Peyer's patch (tissue), 4 donors: ENCODE data around the gene CDHR2. TPM values are rescaled to one million over a fixed set of nuclear protein-coding genes. Genes with fewer than 3 reads are reported as not detected.

ENCODE experiments used
- DNase-seq, 3 donors: peaks; one replicate each; pipeline ENCODE4 v3.0.0-alpha.2; 2017 to 2019
- H3K27ac ChIP-seq, 4 donors: fragments of 200-600 bp; sonication (generic); one replicate each; pipeline ENCODE4 v1.5.1; 2016 to 2019
- H3K27me3 ChIP-seq, 2 donors: fragments of 200-600 bp; sonication (generic); one replicate each; pipeline ENCODE4 v1.5.1; 2019
- H3K36me3 ChIP-seq, 3 donors: fragments of 200-600 bp; sonication (generic); one replicate each; pipeline ENCODE4 v1.5.1; 2016 to 2019
- H3K4me1 ChIP-seq, 4 donors: fragments of 200-600 bp; sonication (generic); one replicate each; pipeline ENCODE4 v1.5.1; 2016 to 2019
- H3K4me3 ChIP-seq, 4 donors: fragments of 200-600 bp; sonication (generic); 1 replicate in 3 of 4; 2 replicates in 1 of 4; pipeline ENCODE4 v1.5.1; 2016 to 2019; ENCODE audit warnings: mild to moderate bottlenecking in 1 of 4
- H3K9me3 ChIP-seq, 4 donors: fragments of 200-600 bp; sonication (generic); one replicate each; pipeline ENCODE4 v1.5.1; 2016 to 2019; ENCODE audit warnings: mild to moderate bottlenecking in 1 of 4
- POLR2A ChIP-seq, 2 donors: fragments of 450-650 bp; IDR thresholded peaks; one replicate each; pipeline ENCODE4 v1.5.1; 2017; ENCODE audit warnings: antibody characterized with exemption in 2 of 2, mild to moderate bottlenecking in 2 of 2, moderate library complexity in 2 of 2
- total RNA-seq, 4 donors: library from RNA; depleted of rRNA; stranded (reverse); fragments of >200 nt; gene quantifications; one replicate each; pipeline ENCODE4 v1.1.0, GENCODE V29; 2016
- TF ChIP-seq, protein P1 (sequence below), 6 experiments: fragments of 450-650 bp in 4 of 6; fragments of 200-600 bp in 2 of 6; sonication (generic) in 1 of 6; IDR thresholded peaks; one replicate each; pipeline ENCODE4 v1.5.1; 2017 to 2019; ENCODE audit warnings: antibody characterized with exemption in 6 of 6, mild to moderate bottlenecking in 3 of 6, moderate library complexity in 1 of 6

Gene CDHR2
- total RNA-seq, 4 donors from 2014 or later, result 39.6 to 823 (median 613) TPM

- DNase-seq, result no peak
- Histone ChIP-seq H3K4me1 (peaks cover 0 to 11% (median 3%) of the 10 kb centered on the region in 4 donors), H3K27me3 (no peaks in the 10 kb centered on the region), H3K9me3 (no peaks in the 10 kb centered on the region), H3K36me3 (peaks cover 0 to 30% (median 0%) of the 10 kb centered on the region in 3 donors), H3K27ac (no peak overlapping the region), H3K4me3 (no peak overlapping the region)
- TF ChIP-seq POLR2A (IDR thresholded peaks at IDR 0.05), result no peak
- TF ChIP-seq, protein P1, sequence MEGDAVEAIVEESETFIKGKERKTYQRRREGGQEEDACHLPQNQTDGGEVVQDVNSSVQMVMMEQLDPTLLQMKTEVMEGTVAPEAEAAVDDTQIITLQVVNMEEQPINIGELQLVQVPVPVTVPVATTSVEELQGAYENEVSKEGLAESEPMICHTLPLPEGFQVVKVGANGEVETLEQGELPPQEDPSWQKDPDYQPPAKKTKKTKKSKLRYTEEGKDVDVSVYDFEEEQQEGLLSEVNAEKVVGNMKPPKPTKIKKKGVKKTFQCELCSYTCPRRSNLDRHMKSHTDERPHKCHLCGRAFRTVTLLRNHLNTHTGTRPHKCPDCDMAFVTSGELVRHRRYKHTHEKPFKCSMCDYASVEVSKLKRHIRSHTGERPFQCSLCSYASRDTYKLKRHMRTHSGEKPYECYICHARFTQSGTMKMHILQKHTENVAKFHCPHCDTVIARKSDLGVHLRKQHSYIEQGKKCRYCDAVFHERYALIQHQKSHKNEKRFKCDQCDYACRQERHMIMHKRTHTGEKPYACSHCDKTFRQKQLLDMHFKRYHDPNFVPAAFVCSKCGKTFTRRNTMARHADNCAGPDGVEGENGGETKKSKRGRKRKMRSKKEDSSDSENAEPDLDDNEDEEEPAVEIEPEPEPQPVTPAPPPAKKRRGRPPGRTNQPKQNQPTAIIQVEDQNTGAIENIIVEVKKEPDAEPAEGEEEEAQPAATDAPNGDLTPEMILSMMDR (IDR thresholded peaks at IDR 0.05), result no peak
Measured at GRCh38 chr5:176593273-176593869, 44.2 kb downstream of the CDHR2 start.

DNA sequence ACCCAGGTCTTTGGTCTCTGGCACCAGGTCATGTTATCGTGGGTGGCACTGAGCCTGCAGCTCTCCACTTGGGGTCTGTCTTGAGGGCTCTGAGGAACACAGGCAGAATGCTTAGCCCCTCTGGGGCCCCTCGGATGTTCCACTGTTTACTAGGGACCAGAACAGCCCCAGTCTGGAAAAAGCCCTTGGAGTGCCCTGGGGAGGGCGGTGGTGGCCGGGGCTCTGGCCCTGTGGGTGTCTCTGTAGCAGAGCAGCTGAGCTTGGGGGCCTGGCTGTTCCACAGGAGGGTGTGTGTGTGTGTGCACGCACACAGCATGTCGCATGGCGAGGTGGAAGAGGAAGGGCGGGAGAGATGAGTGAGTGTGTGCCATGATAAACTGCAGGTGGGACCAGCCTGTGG, 45.4 kb downstream of the CDHR2 start:
- no peak overlapping the region for H3K27ac ChIP-seq
- no peak overlapping the region for H3K4me3 ChIP-seq
- peaks cover 0 to 11% (median 3%) of the 10 kb centered on the region in 4 donors for H3K4me1 ChIP-seq
- H3K9me3 ChIP-seq, result no peaks in the 10 kb centered on the region
- no peak for TF ChIP-seq POLR2A (IDR thresholded peaks at IDR 0.05)
- TF ChIP-seq, protein P1 (IDR thresholded peaks at IDR 0.05), result no peak
- no peak for DNase-seq
- H3K36me3 ChIP-seq, result peaks cover 0 to 25% (median 0%) of the 10 kb centered on the region in 3 donors
- H3K27me3 ChIP-seq, result no peaks in the 10 kb centered on the region

DNA sequence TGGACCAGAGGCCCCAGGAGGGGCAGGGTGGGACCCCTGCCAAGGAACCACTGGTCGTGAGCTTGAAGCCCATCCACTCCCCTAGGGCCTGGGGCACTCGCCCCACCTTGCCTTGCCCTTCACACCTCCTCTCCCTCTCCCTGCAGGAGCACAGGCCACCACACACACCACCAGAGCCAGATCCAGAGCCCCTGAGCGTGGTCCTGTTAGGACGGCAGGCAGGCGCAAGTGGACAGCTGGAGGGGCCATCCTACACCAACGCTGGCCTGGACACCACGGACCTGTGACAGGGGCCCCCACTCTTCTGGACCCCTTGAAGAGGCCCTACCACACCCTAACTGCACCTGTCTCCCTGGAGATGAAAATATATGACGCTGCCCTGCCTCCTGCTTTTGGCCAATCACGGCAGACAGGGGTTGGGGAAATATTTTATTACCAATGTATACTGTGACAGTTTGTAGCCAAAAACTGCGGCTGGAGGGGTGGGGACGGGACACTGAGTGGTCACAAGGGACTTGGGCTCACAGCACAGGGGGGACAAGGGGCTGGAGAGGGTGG, 46.3 kb downstream of the CDHR2 start:
- Histone ChIP-seq H3K36me3 (peaks cover 0 to 16% (median 0%) of the 10 kb centered on the region in 3 donors), H3K27me3 (no peaks in the 10 kb centered on the region), H3K9me3 (no peaks in the 10 kb centered on the region), H3K27ac (no peak overlapping the region), H3K4me1 (peaks cover 0 to 11% (median 3%) of the 10 kb centered on the region in 4 donors), H3K4me3 (no peak overlapping the region)
- no peak for TF ChIP-seq POLR2A (IDR thresholded peaks at IDR 0.05)
- TF ChIP-seq, protein P1 (IDR thresholded peaks at IDR 0.05), result no peak
- DNase-seq, result no peak

GRCh38 chr5:176596069-176596644, 47.0 kb downstream of the CDHR2 start:
- H3K27ac ChIP-seq, result no peak overlapping the region
- TF ChIP-seq, protein P1 (IDR thresholded peaks at IDR 0.05), result no peak
- no peak for TF ChIP-seq POLR2A (IDR thresholded peaks at IDR 0.05)
- no peak for DNase-seq
- H3K27me3 ChIP-seq, result no peaks in the 10 kb centered on the region
- H3K4me3 ChIP-seq, result peak overlapping the region in 3 of 4 donors; percentile 48 to 61 (median 50)
- H3K36me3 ChIP-seq, result peaks cover 0 to 9% (median 0%) of the 10 kb centered on the region in 3 donors
- H3K4me1 ChIP-seq, result peaks cover 0 to 11% (median 3%) of the 10 kb centered on the region in 4 donors
- H3K9me3 ChIP-seq, result no peaks in the 10 kb centered on the region

DNA sequence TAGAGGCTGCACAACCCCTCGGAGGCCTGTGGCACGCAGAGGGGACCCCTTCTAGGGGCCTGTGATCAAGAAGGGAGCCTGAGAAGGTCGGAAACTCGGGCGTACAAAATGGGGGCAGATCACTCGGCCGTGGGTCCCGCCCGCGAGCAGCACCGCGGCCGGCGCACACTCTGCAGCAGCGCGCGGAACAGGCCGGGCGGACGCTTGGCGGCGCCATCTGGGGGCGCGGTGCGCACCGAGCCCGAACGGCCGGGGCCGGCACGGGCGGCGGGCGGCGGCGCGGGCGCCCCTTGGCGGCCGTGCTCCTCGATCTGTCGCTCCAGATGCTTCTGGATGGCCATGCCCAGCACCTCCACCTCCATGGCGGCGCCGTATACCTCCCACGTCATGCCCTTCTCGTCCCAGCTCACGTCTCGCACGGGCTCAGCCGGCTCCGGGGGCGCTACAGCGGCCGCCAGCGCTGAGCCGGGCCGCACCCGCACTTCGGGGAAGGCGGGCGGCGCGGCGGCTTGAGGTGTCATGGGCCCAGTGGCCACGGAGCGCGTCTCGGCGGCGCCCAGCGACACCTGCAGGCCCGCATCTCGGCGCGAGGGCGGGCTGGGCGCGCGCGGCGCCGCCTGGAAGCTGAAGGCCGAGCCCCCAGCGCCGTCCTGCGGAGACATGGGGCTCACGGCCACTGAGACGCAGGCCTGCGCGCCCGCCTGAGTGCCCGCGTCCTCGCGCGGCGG, 47.7 kb downstream of the CDHR2 start:
- H3K4me1 ChIP-seq, result peaks cover 0 to 11% (median 3%) of the 10 kb centered on the region in 4 donors
- peak overlapping the region in 2 of 4 donors; percentile 32 to 59 for H3K27ac ChIP-seq
- no peaks in the 10 kb centered on the region for H3K27me3 ChIP-seq
- peak overlapping the region; percentile 24 to 61 (median 49) for H3K4me3 ChIP-seq
- DNase-seq, result peak; percentile 43 to 83 (median 73)
- H3K9me3 ChIP-seq, result no peaks in the 10 kb centered on the region
- TF ChIP-seq POLR2A (IDR thresholded peaks at IDR 0.05), result no peak
- TF ChIP-seq, protein P1 (IDR thresholded peaks at IDR 0.05), result peak in 4 of 6 experiments; percentile 17 to 60 (median 56)
- peaks cover 0 to 8% (median 0%) of the 10 kb centered on the region in 3 donors for H3K36me3 ChIP-seq
